ACC112 (cell line): Measurements from ENCODE around the gene EGLN2.
A peak's percentile ranks its signal among the peaks of the same experiment; 100 is the strongest.

Source experiments
- H2AFZ ChIP-seq: fragments of 200-600 bp; sonication (generic); one replicate; pipeline ENCODE4 v1.6.0; 2017; ENCODE audit warnings: antibody characterized with exemption, low read length; ENCODE audit not compliant: unreplicated experiment
- H3K27ac ChIP-seq: fragments of 200-600 bp; sonication (generic); 2 replicates; pipeline ENCODE4 v1.5.1; 2014; ENCODE audit warnings: low read depth, mild to moderate bottlenecking, antibody characterized with exemption, low read length, moderate library complexity
- H3K27me3 ChIP-seq: fragments of 200-600 bp; sonication (generic); 2 replicates; pipeline ENCODE4 v1.6.1; 2014; ENCODE audit warnings: mild to moderate bottlenecking, antibody characterized with exemption, low read length, moderate library complexity, mixed read lengths; ENCODE audit not compliant: insufficient read depth
- H3K36me3 ChIP-seq: fragments of 200-600 bp; sonication (generic); 2 replicates; pipeline ENCODE4 v1.6.1; 2016; ENCODE audit warnings: mild to moderate bottlenecking, antibody characterized with exemption, low read length, moderate library complexity, mixed read lengths; ENCODE audit not compliant: insufficient read depth
- H3K4me1 ChIP-seq: fragments of 200-600 bp; sonication (generic); one replicate; pipeline ENCODE4 v1.6.1; 2016; ENCODE audit warnings: low read length, mixed read lengths; ENCODE audit not compliant: insufficient read depth, unreplicated experiment, control insufficient read depth
- H3K4me3 ChIP-seq: fragments of 200-600 bp; sonication (generic); 2 replicates; pipeline ENCODE4 v1.5.1; 2014; ENCODE audit warnings: mild to moderate bottlenecking, low read depth, low read length
- H3K79me2 ChIP-seq: fragments of 200-600 bp; sonication (generic); one replicate; pipeline ENCODE4 v1.6.0; 2016; ENCODE audit warnings: low read length; ENCODE audit not compliant: control insufficient read depth, unreplicated experiment, insufficient read depth

EGLN2 gene

DNA sequence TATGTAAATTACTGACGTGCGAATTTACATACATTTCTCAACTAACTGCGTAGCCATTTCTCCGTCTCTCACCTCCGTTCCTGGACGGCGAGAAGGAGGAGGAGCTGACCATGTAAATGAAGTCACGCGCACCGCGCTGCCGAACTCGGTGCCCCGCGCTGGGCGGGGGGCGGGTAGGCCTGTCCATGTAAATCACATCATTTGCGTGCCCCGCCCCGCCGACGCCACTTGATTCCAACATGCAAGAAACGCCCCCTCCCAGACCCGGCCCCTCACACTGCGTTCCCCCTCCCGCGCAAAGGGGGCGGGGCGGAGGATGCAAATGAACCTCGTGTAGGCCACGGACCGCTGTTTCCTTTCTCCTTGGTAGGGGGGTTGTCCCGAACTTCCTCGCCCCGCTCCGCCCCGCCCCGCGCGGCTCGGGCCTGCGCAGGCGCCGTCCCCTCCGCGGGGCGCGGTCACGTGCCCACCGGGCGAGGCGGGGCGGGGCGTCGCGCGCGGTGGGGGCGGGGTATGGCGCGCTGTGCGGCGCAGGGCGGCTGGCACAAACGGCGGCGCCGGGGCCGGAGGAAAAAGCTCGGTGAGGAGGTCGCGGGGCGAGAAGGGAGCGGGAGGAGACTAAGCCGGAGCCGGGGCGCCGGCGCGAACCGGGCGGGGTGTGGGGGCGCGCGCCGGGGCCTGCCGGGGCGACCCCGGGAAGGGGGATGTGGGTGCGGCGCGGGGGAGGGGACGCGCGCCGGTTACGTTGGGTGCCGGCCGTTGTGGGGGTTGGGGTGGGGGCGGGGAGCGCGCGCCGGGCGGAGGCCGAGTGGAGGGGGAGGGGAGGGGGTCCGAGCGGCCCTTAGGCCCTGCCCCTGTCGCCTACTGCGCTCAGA is at the start of gene EGLN2:
Gene EGLN2 (plus strand): TSS at position 509 of the 875 bp plus-strand sequence. CDS start 1,382 bp downstream, outside the sequence.
- Histone ChIP-seq H3K4me3 (peak within 1 kb of the TSS; percentile 93), H2AFZ (peak within 1 kb of the TSS; percentile 85), H3K79me2 (peaks cover 44% of the 10 kb centered on the region), H3K27me3 (no peaks in the 10 kb centered on the region), H3K36me3 (peaks cover 7% of the 10 kb centered on the region; the same call in 1 of the 2 replicates), H3K4me1 (peaks cover 34% of the 10 kb centered on the region), H3K27ac (peak within 1 kb of the TSS; percentile 77)

DNA sequence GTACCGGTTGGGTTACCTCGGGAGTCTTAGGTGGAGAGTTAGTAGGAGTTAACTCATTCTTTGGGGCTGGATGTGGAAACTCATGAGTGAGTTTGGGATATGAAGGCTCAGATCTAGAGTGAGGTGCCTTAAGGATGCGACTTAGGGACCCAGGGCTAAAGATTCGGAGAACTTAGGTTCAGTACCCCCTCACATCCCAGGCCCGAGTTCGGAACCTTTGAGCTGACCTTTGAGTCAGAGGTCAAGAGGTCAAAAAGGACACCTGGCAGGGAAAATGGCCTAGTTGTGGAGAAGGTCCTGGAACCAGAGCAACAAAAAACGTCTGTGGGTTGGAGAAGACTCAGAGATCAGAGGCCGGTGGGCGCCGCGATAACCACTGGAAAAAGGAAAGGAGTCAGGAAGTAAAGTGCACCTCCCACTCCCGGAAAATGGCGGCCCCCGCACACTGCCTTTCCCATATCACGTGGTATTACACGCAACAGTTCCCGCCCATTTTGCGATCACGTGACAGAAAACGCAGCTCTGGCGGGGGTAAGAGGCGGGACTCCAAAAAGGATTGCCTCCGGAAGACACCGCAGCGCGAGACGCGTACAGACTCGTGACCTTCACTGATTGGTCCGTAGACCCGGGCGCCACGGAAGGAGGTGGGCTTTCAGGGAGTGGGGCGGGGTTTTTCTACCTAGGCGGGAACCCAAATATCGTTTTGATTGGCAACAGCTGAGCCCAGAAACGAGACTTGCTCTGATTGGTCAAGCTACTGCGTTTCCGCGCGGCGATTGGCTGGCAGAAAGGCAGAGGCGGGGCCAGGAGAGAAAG is 48.7 kb upstream of the EGLN2 start, which contains the start of gene ACTMAP:
Gene ACTMAP (minus strand): TSS at position 420 of the 816 bp plus-strand sequence. CDS start 674 bp downstream, outside the sequence.
- H3K36me3 ChIP-seq, result no peaks in the 10 kb centered on the region
- H2AFZ ChIP-seq, result peak within 1 kb of the TSS; percentile 20
- H3K4me3 ChIP-seq, result peak within 1 kb of the TSS; percentile 88
- H3K4me1 ChIP-seq, result peaks cover 21% of the 10 kb centered on the region
- H3K27ac ChIP-seq, result peak within 1 kb of the TSS; percentile 90
- H3K27me3 ChIP-seq, result no peaks in the 10 kb centered on the region
- H3K79me2 ChIP-seq, result peaks cover 34% of the 10 kb centered on the region

DNA sequence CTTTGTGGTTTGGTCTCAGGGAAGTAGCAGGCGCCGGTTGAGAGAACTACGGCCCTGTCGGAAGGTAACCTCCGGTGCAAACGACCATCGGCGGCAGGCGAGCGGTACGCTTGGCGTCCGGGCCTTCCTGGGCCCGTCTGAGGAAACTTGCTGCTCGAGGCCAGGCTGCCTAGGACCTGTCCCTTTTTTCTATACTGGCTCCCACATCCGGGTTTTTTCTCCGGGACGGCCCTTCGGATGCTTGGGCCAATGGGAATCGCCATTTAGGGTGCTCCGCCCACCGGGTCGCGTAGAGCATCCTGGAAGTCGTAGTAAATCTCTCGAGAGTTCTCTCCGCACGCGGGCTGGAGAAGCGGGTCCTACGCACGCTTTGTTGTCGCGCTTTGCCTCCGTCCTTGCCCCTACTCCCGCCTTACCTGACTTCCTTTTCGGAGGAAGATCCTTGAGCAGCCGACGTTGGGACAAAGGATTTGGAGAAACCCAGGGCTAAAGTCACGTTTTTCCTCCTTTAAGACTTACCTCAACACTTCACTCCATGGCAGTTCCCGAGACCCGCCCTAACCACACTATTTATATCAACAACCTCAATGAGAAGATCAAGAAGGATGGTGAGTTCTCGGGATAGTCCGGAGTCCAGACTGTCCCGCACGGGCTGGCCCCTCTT is 48.0 kb upstream of the EGLN2 start, which contains the start of gene SNRPA:
Gene SNRPA (plus strand): TSS at position 330 of the 664 bp plus-strand sequence. CDS start 206 bp downstream, at position 536.
- Histone ChIP-seq H3K4me1 (peaks cover 19% of the 10 kb centered on the region), H2AFZ (peak within 1 kb of the TSS; percentile 20), H3K79me2 (peaks cover 41% of the 10 kb centered on the region), H3K4me3 (peak within 1 kb of the TSS; percentile 88), H3K27me3 (no peaks in the 10 kb centered on the region), H3K27ac (peak within 1 kb of the TSS; percentile 90), H3K36me3 (0 out of 2 replicates have a peak, but pooled peaks cover 6% of the 10 kb centered on the region)

DNA sequence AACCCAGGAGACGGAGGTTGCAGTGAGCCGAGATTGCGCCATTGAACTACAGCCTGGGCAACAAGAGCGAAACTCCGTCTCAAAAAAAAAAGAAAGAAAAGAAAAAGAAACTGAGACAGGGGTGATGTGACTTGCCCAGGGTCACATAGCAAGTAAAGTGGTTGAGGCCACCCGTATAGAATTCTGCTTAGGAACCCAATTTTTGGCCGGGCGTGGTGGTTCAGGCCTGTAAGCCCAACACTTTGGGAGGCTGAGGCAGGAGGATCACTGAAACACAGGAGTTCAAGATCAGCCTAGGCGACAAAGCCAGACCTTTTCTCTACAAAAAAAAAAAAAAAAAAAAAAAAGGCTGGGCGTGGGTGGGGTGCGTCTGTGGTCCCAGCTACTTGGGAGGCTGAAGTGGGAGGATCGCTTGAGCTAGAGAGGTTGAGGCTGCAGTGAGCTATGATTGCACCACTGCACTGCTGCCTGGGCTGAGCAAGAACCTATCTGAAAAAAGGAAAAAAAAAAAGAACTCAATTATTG is 46.7 kb upstream of the EGLN2 start:
- no peak overlapping the region for H2AFZ ChIP-seq
- H3K27me3 ChIP-seq, result no peaks in the 10 kb centered on the region
- H3K4me1 ChIP-seq, result peaks cover 19% of the 10 kb centered on the region
- peak overlapping the region; percentile 88 for H3K4me3 ChIP-seq
- H3K27ac ChIP-seq, result no peak overlapping the region
- 0 out of 2 replicates have a peak, but pooled peaks cover 6% of the 10 kb centered on the region for H3K36me3 ChIP-seq
- H3K79me2 ChIP-seq, result peaks cover 54% of the 10 kb centered on the region

DNA sequence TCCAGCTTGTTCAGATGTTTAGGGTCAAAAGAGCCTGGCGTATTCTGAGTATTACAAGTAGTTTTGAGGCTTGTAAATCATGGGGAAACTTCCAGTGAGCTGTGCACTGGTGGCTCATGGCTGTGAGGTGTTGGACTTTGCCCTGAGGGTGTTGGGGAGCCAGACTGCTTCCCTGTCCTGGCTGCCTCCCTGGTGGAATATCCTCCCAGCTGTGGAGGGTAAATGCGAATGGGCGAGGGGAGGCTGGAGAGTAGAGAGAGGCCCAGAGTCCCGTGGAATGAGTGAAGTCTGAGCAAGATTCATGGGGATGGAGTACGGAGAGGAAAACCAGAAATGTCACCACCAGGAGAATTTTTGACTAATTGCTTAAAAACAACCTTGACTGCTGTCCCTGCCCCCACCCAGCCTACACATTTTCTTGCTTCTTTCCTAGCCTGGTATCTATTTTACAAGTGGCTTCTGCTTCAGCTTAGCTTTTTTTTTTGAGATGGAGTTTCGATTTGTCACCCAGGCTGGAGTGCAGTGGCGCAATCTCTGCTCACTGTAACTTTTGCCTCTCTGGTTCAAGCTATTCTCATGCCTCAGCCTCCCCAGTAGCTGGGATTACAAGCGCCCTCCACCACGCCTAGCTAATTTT is 44.3 kb upstream of the EGLN2 start:
- no peaks in the 10 kb centered on the region for H3K27me3 ChIP-seq
- H3K4me1 ChIP-seq, result peaks cover 12% of the 10 kb centered on the region
- H3K4me3 ChIP-seq, result peak overlapping the region; percentile 47
- no peak overlapping the region for H2AFZ ChIP-seq
- H3K79me2 ChIP-seq, result peaks cover 59% of the 10 kb centered on the region
- 0 out of 2 replicates have a peak, but pooled peaks cover 10% of the 10 kb centered on the region for H3K36me3 ChIP-seq
- no peak overlapping the region for H3K27ac ChIP-seq

DNA sequence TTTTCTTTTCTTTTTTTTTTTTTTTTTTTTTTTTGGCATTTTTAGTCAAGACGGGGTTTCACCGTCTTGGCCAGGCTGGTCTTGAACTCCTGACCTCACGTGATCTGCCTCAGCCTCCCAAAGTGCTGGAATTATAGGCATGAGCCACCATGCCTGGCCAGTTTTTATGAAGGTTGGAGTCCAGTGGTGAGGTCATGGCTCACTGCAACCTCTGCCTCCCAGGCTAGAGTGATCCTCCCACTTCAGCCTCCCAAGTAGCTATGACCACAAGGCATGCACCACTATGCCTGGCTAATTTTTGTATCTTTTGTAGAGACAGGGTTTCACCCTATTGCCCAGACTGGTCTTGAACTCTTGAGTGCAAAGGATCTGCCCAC is 43.8 kb upstream of the EGLN2 start:
- Histone ChIP-seq H3K4me3 (no peak overlapping the region), H3K79me2 (peaks cover 59% of the 10 kb centered on the region), H3K27me3 (no peaks in the 10 kb centered on the region), H3K36me3 (peaks cover 11% of the 10 kb centered on the region; the same call in 1 of the 2 replicates), H3K27ac (no peak overlapping the region), H3K4me1 (peaks cover 10% of the 10 kb centered on the region), H2AFZ (no peak overlapping the region)

DNA sequence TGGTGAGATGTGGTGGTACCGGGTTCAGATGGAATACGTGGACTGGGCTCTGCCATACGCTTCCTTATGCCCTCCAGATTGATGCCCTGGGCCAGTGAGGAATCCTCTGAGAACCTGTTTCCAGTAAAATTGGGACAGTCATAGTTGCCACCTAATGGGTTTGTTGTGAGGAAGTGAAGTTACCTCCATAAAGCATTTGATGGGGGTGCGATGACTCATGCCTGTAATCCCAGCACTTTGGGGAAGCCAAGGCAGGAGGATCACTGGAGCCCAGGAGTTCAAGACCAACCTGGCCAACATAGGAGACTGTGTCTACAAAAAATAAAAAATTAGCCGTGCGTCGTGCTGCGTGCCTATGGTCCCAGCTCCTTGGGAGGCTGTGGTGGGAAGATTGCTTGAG is 43.2 kb upstream of the EGLN2 start:
- Histone ChIP-seq H3K79me2 (peaks cover 59% of the 10 kb centered on the region), H3K36me3 (peaks cover 13% of the 10 kb centered on the region; the same call in 1 of the 2 replicates), H2AFZ (no peak overlapping the region), H3K27ac (no peak overlapping the region), H3K4me1 (peaks cover 10% of the 10 kb centered on the region), H3K27me3 (no peaks in the 10 kb centered on the region), H3K4me3 (no peak overlapping the region)

DNA sequence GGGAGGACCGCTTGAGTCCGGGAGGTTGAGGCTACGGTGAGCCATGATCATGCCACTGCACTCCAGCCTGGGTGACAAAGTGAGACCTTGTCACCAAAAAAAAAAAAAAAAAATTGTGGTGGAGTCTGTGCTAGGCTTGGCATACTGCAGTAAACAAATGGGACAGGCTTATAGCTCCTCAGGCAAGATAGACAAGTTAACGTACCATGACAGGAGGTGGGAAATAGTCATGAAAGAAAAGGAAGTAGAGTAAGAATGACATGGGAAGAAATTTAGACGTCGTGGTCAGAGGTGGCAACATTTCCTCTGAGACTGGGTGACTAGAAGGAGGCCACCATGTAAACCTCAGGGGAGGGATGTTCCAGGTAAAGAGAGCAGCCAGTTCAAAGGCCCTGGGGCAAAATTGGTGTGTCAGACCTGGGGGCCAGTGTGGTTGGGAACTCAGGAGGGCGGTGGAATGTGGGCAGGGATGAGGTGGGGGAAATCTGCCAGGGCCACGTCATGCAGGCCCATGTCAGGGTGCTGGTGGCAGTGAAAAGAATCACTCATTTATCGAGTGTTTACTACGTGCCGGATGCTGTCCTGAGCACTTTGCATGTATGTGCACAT is 42.4 kb upstream of the EGLN2 start:
- H3K4me1 ChIP-seq, result peaks cover 10% of the 10 kb centered on the region
- peaks cover 13% of the 10 kb centered on the region; the same call in 1 of the 2 replicates for H3K36me3 ChIP-seq
- peaks cover 55% of the 10 kb centered on the region for H3K79me2 ChIP-seq
- no peak overlapping the region for H2AFZ ChIP-seq
- no peak overlapping the region for H3K4me3 ChIP-seq
- H3K27ac ChIP-seq, result no peak overlapping the region
- H3K27me3 ChIP-seq, result no peaks in the 10 kb centered on the region

DNA sequence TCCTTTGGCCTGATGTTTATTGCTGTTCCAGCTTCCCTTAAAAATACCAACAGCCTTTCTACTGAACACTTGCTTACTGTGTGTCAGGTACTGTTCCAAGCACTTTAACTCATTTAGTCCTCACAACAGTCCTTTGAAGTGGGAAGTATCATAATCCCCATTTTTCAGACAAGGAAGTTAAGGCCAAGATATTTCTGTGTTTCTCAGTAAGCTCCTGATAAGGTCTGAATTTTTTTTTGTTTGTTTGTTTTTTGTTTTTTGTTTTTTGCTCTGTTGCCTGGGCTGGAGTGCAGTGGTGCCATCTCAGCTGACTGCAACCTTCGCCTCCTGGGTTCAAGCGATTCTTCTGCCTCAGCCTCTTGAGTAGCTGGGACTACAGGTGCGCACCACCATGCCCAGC is 40.5 kb upstream of the EGLN2 start:
- Histone ChIP-seq H3K27me3 (no peaks in the 10 kb centered on the region), H3K4me3 (no peak overlapping the region), H3K4me1 (peaks cover 10% of the 10 kb centered on the region), H3K36me3 (peaks cover 15% of the 10 kb centered on the region; the same call in 1 of the 2 replicates), H2AFZ (no peak overlapping the region), H3K27ac (no peak overlapping the region), H3K79me2 (peaks cover 39% of the 10 kb centered on the region)
